ENCODE data around the gene ARHGAP21.

ARHGAP21 gene

GRCh38 chr10:24574161-24574560 is 149.5 kb downstream of the ARHGAP21 start:
- DNase-seq (ENCODE audit: low spot score), result no peak

GRCh38 chr10:24571870-24572450 is 151.7 kb downstream of the ARHGAP21 start:
- DNase-seq (ENCODE audit: low spot score), result no peak

GRCh38 chr10:24570658-24571426 is 152.8 kb downstream of the ARHGAP21 start:
- peak; percentile 35 for DNase-seq (ENCODE audit: low spot score)

- peak; percentile 76 for DNase-seq (ENCODE audit: low spot score)
Measured at GRCh38 chr10:24569828-24570657, 153.6 kb downstream of the ARHGAP21 start.

GRCh38 chr10:24569330-24569796 is 154.3 kb downstream of the ARHGAP21 start:
- peak; percentile 90 for DNase-seq (ENCODE audit: low spot score)

GRCh38 chr10:24568042-24568441 is 155.6 kb downstream of the ARHGAP21 start:
- peak; percentile 39 for DNase-seq (ENCODE audit: low spot score)

- no peak for DNase-seq (ENCODE audit: low spot score)
Measured at GRCh38 chr10:24561453-24561852, 162.2 kb downstream of the ARHGAP21 start.

GRCh38 chr10:24556750-24557742 is 166.6 kb downstream of the ARHGAP21 start:
- DNase-seq (ENCODE audit: low spot score), result peak; percentile 75

GRCh38 chr10:24556126-24556749 is 167.4 kb downstream of the ARHGAP21 start:
- no peak for DNase-seq (ENCODE audit: low spot score)

- DNase-seq (ENCODE audit: low spot score), result no peak
Measured at GRCh38 chr10:24554036-24554435, 169.7 kb downstream of the ARHGAP21 start.

- DNase-seq (ENCODE audit: low spot score), result no peak
Measured at GRCh38 chr10:24553051-24553612, 170.6 kb downstream of the ARHGAP21 start.

GRCh38 chr10:24552346-24553016 is 171.2 kb downstream of the ARHGAP21 start:
- peak; percentile 54 for DNase-seq (ENCODE audit: low spot score)

- DNase-seq (ENCODE audit: low spot score), result no peak
Measured at GRCh38 chr10:24551161-24551560, 172.5 kb downstream of the ARHGAP21 start.

GRCh38 chr10:24550680-24551079 is 173.0 kb downstream of the ARHGAP21 start:
- DNase-seq (ENCODE audit: low spot score), result no peak

GRCh38 chr10:24545585-24545984 is 178.1 kb downstream of the ARHGAP21 start:
- DNase-seq (ENCODE audit: low spot score), result no peak

GRCh38 chr10:24544776-24545175 is 178.9 kb downstream of the ARHGAP21 start:
- no peak for DNase-seq (ENCODE audit: low spot score)

GRCh38 chr10:24542314-24543270 is 181.1 kb downstream of the ARHGAP21 start:
- DNase-seq (ENCODE audit: low spot score), result no peak

GRCh38 chr10:24541239-24541753 is 182.4 kb downstream of the ARHGAP21 start:
- no peak for DNase-seq (ENCODE audit: low spot score)

- no peak for DNase-seq (ENCODE audit: low spot score)
Measured at GRCh38 chr10:24536636-24537035, 187.1 kb downstream of the ARHGAP21 start.
